ENCODE measurements around the gene AMTN.
A peak's percentile ranks its signal among the peaks of the same experiment; 100 is the strongest.
"Not testable (repeated sequence)": the region's sequence is repeated elsewhere in the genome, so short reads cannot be mapped to it uniquely, and the experiment has no call there.

Gene AMTN

DNA sequence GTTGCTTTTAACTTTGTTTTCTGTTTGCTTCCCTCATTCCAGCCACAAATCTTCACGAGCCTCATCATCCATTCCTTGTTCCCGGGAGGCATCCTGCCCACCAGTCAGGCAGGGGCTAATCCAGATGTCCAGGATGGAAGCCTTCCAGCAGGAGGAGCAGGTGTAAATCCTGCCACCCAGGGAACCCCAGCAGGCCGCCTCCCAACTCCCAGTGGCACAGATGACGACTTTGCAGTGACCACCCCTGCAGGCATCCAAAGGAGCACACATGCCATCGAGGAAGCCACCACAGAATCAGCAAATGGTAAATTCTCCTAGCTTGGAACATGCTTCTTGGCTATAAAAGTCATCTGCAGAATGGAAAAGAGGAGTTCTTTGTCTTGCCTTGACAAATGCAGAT is 12.6 kb downstream of the AMTN start:
- no peak overlapping the region for H3K4me3 ChIP-seq (ENCODE audit: low read length)
- no peak for DNase-seq (ENCODE audit: low read depth)
- TF ChIP-seq, protein P1, sequence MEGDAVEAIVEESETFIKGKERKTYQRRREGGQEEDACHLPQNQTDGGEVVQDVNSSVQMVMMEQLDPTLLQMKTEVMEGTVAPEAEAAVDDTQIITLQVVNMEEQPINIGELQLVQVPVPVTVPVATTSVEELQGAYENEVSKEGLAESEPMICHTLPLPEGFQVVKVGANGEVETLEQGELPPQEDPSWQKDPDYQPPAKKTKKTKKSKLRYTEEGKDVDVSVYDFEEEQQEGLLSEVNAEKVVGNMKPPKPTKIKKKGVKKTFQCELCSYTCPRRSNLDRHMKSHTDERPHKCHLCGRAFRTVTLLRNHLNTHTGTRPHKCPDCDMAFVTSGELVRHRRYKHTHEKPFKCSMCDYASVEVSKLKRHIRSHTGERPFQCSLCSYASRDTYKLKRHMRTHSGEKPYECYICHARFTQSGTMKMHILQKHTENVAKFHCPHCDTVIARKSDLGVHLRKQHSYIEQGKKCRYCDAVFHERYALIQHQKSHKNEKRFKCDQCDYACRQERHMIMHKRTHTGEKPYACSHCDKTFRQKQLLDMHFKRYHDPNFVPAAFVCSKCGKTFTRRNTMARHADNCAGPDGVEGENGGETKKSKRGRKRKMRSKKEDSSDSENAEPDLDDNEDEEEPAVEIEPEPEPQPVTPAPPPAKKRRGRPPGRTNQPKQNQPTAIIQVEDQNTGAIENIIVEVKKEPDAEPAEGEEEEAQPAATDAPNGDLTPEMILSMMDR (IDR thresholded peaks at IDR 0.05; ENCODE audit: insufficient read depth, low read depth, low read length, missing control alignments): no peak

DNA sequence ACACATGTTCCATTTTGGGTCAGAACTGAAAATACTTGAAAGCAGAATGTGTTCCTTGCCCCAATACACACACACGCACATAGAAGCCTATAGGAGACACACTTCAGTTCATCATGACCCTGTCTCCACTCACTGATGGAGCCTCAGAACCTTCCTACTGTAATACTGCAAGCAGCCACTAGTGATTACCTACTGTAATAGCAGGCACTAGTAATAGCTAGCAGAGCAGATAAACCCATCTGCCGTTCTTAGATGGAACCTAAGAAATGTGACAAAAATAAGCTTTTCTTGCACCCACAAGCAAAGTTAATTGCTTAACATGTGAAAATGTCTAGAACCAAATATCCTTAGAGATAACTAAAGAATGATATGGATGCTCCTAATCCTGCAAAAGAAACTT is 13.6 kb downstream of the AMTN start:
- no peak overlapping the region for H3K4me3 ChIP-seq (ENCODE audit: low read length)
- DNase-seq (ENCODE audit: low read depth): no peak
- TF ChIP-seq, protein P1 (IDR thresholded peaks at IDR 0.05; ENCODE audit: insufficient read depth, low read depth, low read length, missing control alignments): no peak

DNA sequence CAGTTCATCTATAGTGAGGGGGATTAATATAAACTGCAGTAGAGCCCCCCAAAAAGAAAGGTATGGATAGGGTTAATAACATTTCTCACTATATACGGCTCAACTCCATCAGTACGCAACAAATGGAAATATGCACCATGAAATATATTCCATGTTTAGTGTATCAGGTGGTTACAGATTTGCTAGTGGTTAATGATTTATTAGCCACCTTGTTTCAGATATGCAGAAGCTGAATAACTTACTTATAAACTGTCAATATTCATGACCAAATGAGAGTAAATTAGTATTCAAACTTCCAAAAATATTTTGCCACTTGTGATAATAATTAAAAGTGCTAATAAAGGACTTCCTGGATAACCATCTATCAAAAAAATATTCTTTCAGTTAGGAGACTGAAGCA is 14.8 kb downstream of the AMTN start:
- TF ChIP-seq, protein P1 (IDR thresholded peaks at IDR 0.05; ENCODE audit: insufficient read depth, low read depth, low read length, missing control alignments): no peak
- H3K4me3 ChIP-seq (ENCODE audit: low read length): no peak overlapping the region
- DNase-seq (ENCODE audit: low read depth): no peak

DNA sequence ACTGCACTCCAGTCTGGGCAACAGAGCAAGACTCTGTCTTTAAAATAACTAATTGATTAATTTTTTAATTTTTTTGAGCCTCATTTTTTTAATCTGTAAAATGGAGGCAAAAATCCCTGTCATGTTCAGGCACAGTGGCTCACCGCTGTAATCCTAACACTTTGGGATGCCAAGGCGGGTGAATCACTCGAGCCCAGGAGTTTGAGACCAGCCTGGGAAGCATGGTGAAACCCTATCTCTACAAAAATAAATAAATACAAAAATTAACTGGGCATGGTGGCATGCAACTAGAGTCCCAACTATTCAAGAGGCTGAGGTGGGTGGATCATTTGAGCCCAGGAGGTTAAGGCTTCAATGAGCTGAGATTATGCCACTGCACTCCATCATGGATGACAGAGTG is 15.4 kb downstream of the AMTN start:
- TF ChIP-seq, protein P1 (IDR thresholded peaks at IDR 0.05; ENCODE audit: insufficient read depth, low read depth, low read length, missing control alignments): no peak
- DNase-seq (ENCODE audit: low read depth): no peak
- H3K4me3 ChIP-seq (ENCODE audit: low read length): no peak overlapping the region

DNA sequence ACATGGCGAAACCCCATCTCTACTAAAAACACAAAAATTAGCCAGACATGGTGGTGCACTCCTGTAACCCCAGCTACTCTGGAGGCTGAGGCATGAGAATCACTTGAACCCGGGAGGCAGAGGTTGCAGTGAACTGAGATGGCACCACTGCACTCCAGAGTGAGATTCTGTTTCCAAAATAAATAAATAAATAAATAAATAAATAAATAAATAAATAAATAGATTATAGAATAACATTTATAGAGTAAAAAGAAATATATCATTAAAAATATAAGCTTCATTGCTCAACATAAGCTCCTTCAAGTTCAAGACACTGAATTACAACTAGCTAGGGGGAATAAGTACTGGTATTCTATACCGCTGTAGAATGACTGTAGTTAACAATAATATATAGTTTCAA is 16.5 kb downstream of the AMTN start:
- not testable (repeated sequence) for H3K4me3 ChIP-seq (ENCODE audit: low read length); DNase-seq (ENCODE audit: low read depth)

DNA sequence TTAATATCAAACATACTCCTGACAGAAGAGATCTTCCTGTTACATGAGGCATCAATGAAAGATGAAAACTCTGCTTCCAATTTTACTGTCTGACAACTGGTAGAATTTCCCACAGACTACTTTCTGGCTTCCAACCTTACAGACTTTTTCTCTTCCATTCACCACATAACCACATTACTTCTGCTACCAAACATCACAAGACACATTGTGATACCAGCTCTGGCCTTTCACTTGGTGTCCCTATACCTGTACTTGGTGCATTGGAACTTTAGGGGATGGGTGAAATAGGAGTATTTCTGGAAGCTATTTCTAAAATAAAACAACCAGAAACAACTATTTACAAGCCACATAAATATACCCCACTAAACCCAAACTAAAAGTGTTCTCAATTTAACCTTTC is 20.5 kb downstream of the AMTN start:
- no peak for DNase-seq (ENCODE audit: low read depth)
- TF ChIP-seq, protein P1 (IDR thresholded peaks at IDR 0.05; ENCODE audit: insufficient read depth, low read depth, low read length, missing control alignments): no peak
- H3K4me3 ChIP-seq (ENCODE audit: low read length): no peak overlapping the region

DNA sequence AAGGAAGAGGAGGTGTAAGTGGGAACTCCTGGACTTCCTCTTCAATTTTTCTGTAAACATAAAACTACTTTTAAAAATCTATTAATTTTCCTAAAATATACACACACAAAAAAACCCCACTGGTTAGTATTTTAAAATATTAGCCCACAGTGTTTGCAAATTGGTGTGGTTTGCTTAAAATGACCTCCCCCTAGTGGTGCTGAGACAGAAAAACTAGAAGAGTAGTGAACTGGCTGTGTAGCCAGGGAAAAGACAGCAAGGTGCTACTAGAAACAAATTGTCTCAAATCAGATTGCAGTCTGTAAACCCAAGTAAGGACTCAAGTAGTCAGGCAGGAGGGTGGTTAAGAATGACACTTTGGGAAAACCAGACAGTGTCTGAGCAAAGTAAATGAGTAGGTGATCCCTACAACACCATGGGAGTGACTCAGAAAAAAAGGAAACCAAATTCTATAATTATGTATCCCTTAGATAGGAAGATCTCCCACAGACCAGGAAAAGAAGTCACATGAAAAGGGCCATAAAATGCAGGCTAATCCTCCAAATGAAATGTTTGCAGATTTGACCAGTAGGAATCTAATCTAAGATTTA is 26.0 kb downstream of the AMTN start:
- TF ChIP-seq, protein P1 (IDR thresholded peaks at IDR 0.05; ENCODE audit: insufficient read depth, low read depth, low read length, missing control alignments): peak; percentile 78
- DNase-seq (ENCODE audit: low read depth): peak; percentile 47

More for the DNA sequence above, 26.0 kb downstream of the AMTN start:
- no peak overlapping the region for H3K4me3 ChIP-seq (ENCODE audit: low read length)

Measured in epithelial cell of esophagus (primary cell).